ENCODE results near the gene CCDC24. TPM values are rescaled to one million over a fixed set of nuclear protein-coding genes. Genes with fewer than 3 reads are reported as not detected.

Gene CCDC24
- polyA plus RNA-seq, 2 of the 4 experiments (the other 2 are of a cell fraction): 2.0 to 10.2 TPM

DNA sequence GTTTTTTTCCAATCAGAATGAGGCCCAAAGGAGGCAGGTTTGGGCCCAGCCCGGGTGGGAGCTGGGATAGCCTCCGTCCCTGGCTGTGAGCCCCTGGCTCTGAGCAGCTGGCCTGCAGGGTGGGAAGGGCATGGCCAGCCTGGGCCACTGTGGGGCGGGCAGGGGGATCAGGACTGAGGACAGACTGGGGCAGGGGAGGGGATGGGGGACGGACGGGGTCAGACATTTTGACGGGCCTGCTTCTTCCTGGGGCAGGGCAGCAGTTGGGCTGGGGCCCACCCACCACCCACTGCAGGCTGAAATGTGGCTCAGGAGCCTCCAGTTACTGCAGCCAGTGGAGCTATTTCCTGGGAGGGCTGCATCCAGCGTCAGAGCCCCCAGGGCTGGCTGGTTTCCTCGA lies 42.4 kb downstream of the CCDC24 start:
- no CpG with 5 or more reads among the region's 8 CpGs for WGBS (ENCODE audit: missing lambda C conversion rate)

DNA sequence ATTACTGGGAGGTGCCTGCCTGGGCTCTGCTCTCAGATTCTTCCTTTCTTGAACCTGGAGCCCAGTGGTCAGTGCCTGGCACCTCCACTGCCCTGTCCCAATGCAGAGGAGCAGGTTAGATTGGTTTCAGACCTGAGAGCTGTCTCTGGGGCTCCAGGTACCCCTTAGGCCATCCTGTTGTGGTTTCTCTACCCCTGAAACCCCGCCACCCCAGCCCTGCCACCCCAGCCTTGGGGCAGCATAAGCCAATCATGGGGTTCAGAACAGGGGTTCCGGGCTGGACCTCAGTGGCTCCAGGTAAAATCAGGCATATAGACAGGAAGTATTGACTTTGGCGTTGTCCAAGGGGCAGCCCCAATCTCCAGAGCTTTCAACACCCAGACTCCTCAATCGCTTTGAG lies 43.0 kb downstream of the CCDC24 start:
- ChIA-PET POLR2A (no interaction called here), CTCF (interaction anchor here (0.9 to 25.3 kb wide), 6 partner anchors 8 to 41 kb away, joined by 3 to 412 read pairs (median 40); no protein-coding TSS in a partner anchor)
- H3K27ac ChIP-seq: no peak overlapping the region
- no peak for ATAC-seq
- no peak overlapping the region for H3K4me2 ChIP-seq
- H3K4me1 ChIP-seq: peaks cover 30% of the 10 kb centered on the region
- TF ChIP-seq, protein P1, sequence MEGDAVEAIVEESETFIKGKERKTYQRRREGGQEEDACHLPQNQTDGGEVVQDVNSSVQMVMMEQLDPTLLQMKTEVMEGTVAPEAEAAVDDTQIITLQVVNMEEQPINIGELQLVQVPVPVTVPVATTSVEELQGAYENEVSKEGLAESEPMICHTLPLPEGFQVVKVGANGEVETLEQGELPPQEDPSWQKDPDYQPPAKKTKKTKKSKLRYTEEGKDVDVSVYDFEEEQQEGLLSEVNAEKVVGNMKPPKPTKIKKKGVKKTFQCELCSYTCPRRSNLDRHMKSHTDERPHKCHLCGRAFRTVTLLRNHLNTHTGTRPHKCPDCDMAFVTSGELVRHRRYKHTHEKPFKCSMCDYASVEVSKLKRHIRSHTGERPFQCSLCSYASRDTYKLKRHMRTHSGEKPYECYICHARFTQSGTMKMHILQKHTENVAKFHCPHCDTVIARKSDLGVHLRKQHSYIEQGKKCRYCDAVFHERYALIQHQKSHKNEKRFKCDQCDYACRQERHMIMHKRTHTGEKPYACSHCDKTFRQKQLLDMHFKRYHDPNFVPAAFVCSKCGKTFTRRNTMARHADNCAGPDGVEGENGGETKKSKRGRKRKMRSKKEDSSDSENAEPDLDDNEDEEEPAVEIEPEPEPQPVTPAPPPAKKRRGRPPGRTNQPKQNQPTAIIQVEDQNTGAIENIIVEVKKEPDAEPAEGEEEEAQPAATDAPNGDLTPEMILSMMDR (IDR thresholded peaks at IDR 0.05): no peak
- TF ChIP-seq, protein P2, sequence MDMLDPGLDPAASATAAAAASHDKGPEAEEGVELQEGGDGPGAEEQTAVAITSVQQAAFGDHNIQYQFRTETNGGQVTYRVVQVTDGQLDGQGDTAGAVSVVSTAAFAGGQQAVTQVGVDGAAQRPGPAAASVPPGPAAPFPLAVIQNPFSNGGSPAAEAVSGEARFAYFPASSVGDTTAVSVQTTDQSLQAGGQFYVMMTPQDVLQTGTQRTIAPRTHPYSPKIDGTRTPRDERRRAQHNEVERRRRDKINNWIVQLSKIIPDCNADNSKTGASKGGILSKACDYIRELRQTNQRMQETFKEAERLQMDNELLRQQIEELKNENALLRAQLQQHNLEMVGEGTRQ (IDR thresholded peaks at IDR 0.05): no peak
- no peak for TF ChIP-seq FOSL2 (IDR thresholded peaks at IDR 0.05)
- TF ChIP-seq FOSL2 (CRISPR knock-in tag; IDR thresholded peaks at IDR 0.05): no peak
- TF ChIP-seq KDM1A (IDR thresholded peaks at IDR 0.05; ENCODE audit: low read depth): no peak
- TF ChIP-seq, protein P3, sequence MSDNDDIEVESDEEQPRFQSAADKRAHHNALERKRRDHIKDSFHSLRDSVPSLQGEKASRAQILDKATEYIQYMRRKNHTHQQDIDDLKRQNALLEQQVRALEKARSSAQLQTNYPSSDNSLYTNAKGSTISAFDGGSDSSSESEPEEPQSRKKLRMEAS (IDR thresholded peaks at IDR 0.05): no peak
- TF ChIP-seq RARB (CRISPR knock-in tag; IDR thresholded peaks at IDR 0.05): no peak
- no peak for TF ChIP-seq NR3C1 (IDR thresholded peaks at IDR 0.05)
- TF ChIP-seq RNF2 (IDR thresholded peaks at IDR 0.05; ENCODE audit: borderline replicate concordance, low read depth): no peak
- TF ChIP-seq EP300 (IDR thresholded peaks at IDR 0.05): no peak
- TF ChIP-seq MYC (IDR thresholded peaks at IDR 0.05; ENCODE audit: borderline replicate concordance, low read length): no peak
- no peak for FAIRE-seq
- H3K4me3 ChIP-seq: no peak overlapping the region
- no peaks in the 10 kb centered on the region for H3K9me3 ChIP-seq
- 96% methylated on average over 4 of the region's 4 CpGs for WGBS (ENCODE audit: missing lambda C conversion rate)
- DNase-seq (ENCODE audit: low read depth in 1 of 2, low spot score in 1 of 2): no peak

More for the DNA sequence above, 42.4 kb downstream of the CCDC24 start:
- TF ChIP-seq, protein P2 (IDR thresholded peaks at IDR 0.05): no peak
- TF ChIP-seq, protein P3 (IDR thresholded peaks at IDR 0.05): no peak
- no peak for TF ChIP-seq RNF2 (IDR thresholded peaks at IDR 0.05; ENCODE audit: borderline replicate concordance, low read depth)
- TF ChIP-seq CBX8 (IDR thresholded peaks at IDR 0.05): no peak
- TF ChIP-seq, protein P4, sequence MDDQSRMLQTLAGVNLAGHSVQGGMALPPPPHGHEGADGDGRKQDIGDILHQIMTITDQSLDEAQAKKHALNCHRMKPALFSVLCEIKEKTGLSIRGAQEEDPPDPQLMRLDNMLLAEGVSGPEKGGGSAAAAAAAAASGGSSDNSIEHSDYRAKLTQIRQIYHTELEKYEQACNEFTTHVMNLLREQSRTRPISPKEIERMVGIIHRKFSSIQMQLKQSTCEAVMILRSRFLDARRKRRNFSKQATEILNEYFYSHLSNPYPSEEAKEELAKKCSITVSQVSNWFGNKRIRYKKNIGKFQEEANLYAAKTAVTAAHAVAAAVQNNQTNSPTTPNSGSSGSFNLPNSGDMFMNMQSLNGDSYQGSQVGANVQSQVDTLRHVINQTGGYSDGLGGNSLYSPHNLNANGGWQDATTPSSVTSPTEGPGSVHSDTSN (IDR thresholded peaks at IDR 0.05): no peak
- TF ChIP-seq, protein P5, sequence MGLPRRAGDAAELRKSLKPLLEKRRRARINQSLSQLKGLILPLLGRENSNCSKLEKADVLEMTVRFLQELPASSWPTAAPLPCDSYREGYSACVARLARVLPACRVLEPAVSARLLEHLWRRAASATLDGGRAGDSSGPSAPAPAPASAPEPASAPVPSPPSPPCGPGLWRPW (IDR thresholded peaks at IDR 0.05): no peak
- no peak for TF ChIP-seq KDM5A (IDR thresholded peaks at IDR 0.05)
- TF ChIP-seq, protein P1 (IDR thresholded peaks at IDR 0.05): no peak
- TF ChIP-seq FOSL2 (IDR thresholded peaks at IDR 0.05): no peak
- no peak for TF ChIP-seq FOSL2 (CRISPR knock-in tag; IDR thresholded peaks at IDR 0.05)
- no peak for TF ChIP-seq RAD21 (conservative IDR thresholded peaks at IDR 0.05 in 1 of 2, IDR thresholded peaks at IDR 0.05 in 1 of 2)
- TF ChIP-seq ZSCAN20 (CRISPR knock-in tag; IDR thresholded peaks at IDR 0.05): no peak
- no peak for TF ChIP-seq JUN (IDR thresholded peaks at IDR 0.05)
- no peak for TF ChIP-seq TFCP2L1 (CRISPR knock-in tag; IDR thresholded peaks at IDR 0.05)
- TF ChIP-seq ZNF302 (CRISPR knock-in tag; IDR thresholded peaks at IDR 0.05): no peak
- TF ChIP-seq POLR2A (IDR thresholded peaks at IDR 0.05; ENCODE audit: low read length): no peak
- TF ChIP-seq HEYL (CRISPR knock-in tag; IDR thresholded peaks at IDR 0.05): no peak
- TF ChIP-seq, protein P6, sequence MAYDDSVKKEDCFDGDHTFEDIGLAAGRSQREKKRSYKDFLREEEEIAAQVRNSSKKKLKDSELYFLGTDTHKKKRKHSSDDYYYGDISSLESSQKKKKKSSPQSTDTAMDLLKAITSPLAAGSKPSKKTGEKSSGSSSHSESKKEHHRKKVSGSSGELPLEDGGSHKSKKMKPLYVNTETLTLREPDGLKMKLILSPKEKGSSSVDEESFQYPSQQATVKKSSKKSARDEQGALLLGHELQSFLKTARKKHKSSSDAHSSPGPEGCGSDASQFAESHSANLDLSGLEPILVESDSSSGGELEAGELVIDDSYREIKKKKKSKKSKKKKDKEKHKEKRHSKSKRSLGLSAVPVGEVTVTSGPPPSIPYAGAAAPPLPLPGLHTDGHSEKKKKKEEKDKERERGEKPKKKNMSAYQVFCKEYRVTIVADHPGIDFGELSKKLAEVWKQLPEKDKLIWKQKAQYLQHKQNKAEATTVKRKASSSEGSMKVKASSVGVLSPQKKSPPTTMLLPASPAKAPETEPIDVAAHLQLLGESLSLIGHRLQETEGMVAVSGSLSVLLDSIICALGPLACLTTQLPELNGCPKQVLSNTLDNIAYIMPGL (CRISPR knock-in tag; IDR thresholded peaks at IDR 0.05; ENCODE audit: borderline replicate concordance): no peak
- TF ChIP-seq ZC3H11A (IDR thresholded peaks at IDR 0.05): no peak
- TF ChIP-seq KDM1A (IDR thresholded peaks at IDR 0.05; ENCODE audit: low read depth): no peak
- H3K4me2 ChIP-seq: no peak overlapping the region
- no peak for FAIRE-seq
- DNase-seq (ENCODE audit: low read depth in 1 of 2, low spot score in 1 of 2): no peak
- ATAC-seq: no peak
- H3K4me1 ChIP-seq: peaks cover 31% of the 10 kb centered on the region
- no peak overlapping the region for H3K4me3 ChIP-seq
- ChIA-PET CTCF (interaction anchor here (5.0 to 25.3 kb wide), 3 partner anchors 14 to 31 kb away, joined by 49 to 412 read pairs (median 68); no protein-coding TSS in a partner anchor), POLR2A (interaction anchor here (0.5 kb wide), 1 partner anchor 753 kb away, joined by 3 read pairs; no protein-coding TSS in a partner anchor)
- no peaks in the 10 kb centered on the region for H3K9me3 ChIP-seq
- peak overlapping the region in 1 of 2 experiments; percentile 36; a peak in 1 of 6 replicates for H3K27ac ChIP-seq
